A204.1 (cell line): ENCODE results near the gene ZNF365.
"Not testable (repeated sequence)": the region's sequence is repeated elsewhere in the genome, so short reads cannot be mapped to it uniquely, and the experiment has no call there.

ENCODE experiments used
- FAIRE-seq: peaks from 2 replicates; lab custom pipeline; 2012; peaks lifted over from hg19 to GRCh38; lab: Jason Lieb, UNC

Gene ZNF365

GRCh38 chr10:62373995-62374861 is at the start of gene ZNF365:
ZNF365 (plus strand) TSS chr10:62374369; CDS start chr10:62376194, 1,825 bp downstream.
- FAIRE-seq, result no peak

- no peak for FAIRE-seq
These were observed 48.0 kb upstream of the ZNF365 start for GRCh38 chr10:62326176-62326575.

- no peak for FAIRE-seq
These were observed 46.3 kb upstream of the ZNF365 start for GRCh38 chr10:62327885-62328284.

GRCh38 chr10:62330213-62330612 is 44.0 kb upstream of the ZNF365 start:
- no peak for FAIRE-seq

- no peak for FAIRE-seq
These were observed 41.8 kb upstream of the ZNF365 start for GRCh38 chr10:62332406-62332805.

- no peak for FAIRE-seq
These were observed 40.9 kb upstream of the ZNF365 start for GRCh38 chr10:62333135-62333889.

GRCh38 chr10:62333988-62334682 is 40.0 kb upstream of the ZNF365 start:
- no peak for FAIRE-seq

- no peak for FAIRE-seq
These were observed 38.8 kb upstream of the ZNF365 start for GRCh38 chr10:62335326-62335725.

- no peak for FAIRE-seq
These were observed 37.8 kb upstream of the ZNF365 start for GRCh38 chr10:62336404-62336803.

GRCh38 chr10:62341419-62341818 is 32.8 kb upstream of the ZNF365 start:
- no peak for FAIRE-seq

GRCh38 chr10:62343000-62343399 is 31.2 kb upstream of the ZNF365 start:
- no peak for FAIRE-seq

GRCh38 chr10:62348029-62348428 is 26.1 kb upstream of the ZNF365 start:
- FAIRE-seq, result no peak

GRCh38 chr10:62352356-62352970 is 21.7 kb upstream of the ZNF365 start:
- FAIRE-seq, result no peak

- no peak for FAIRE-seq
These were observed 19.3 kb upstream of the ZNF365 start for GRCh38 chr10:62354916-62355315.

- FAIRE-seq, result no peak
These were observed 17.7 kb upstream of the ZNF365 start for GRCh38 chr10:62356447-62356846.

GRCh38 chr10:62358151-62358550 is 16.0 kb upstream of the ZNF365 start:
- FAIRE-seq, result not testable (repeated sequence)

- FAIRE-seq, result no peak
These were observed 552 bp upstream of the ZNF365 start for GRCh38 chr10:62373639-62373994.

- FAIRE-seq, result no peak
These were observed 917 bp downstream of the ZNF365 start for GRCh38 chr10:62374862-62375710.

- no peak for FAIRE-seq
These were observed 2.2 kb downstream of the ZNF365 start for GRCh38 chr10:62376071-62377025.

- no peak for FAIRE-seq
These were observed 2.9 kb downstream of the ZNF365 start for GRCh38 chr10:62377026-62377415.
